Measurements from ENCODE around the gene ERI3.

The ERI3 gene

GRCh38 chr1:44380666-44381177, 25.7 kb upstream of the ERI3 start:
- no peak overlapping the region for H3K4me3 ChIP-seq (ENCODE audit: low read depth in 1 of 2, low read length in 1 of 2)

GRCh38 chr1:44377925-44378784, 23.1 kb upstream of the ERI3 start:
- no peaks in the 10 kb centered on the region for H3K9me3 ChIP-seq
- no peaks in the 10 kb centered on the region for H3K4me1 ChIP-seq (ENCODE audit: control insufficient read depth in 1 of 2, insufficient read depth in 1 of 2, low read depth in 1 of 2, low read length in 1 of 2)
- H3K36me3 ChIP-seq = no peaks in the 10 kb centered on the region
- H3K27ac ChIP-seq = no peak overlapping the region
- TF ChIP-seq CTCF (IDR thresholded peaks at IDR 0.05) = peak; percentile 54
- H3K27me3 ChIP-seq = no peaks in the 10 kb centered on the region
- H3K4me3 ChIP-seq (ENCODE audit: low read depth in 1 of 2, low read length in 1 of 2) = no peak overlapping the region

More at GRCh38 chr1:44380666-44381177, 25.7 kb upstream of the ERI3 start:
- no peaks in the 10 kb centered on the region for H3K4me1 ChIP-seq (ENCODE audit: control insufficient read depth in 1 of 2, insufficient read depth in 1 of 2, low read depth in 1 of 2, low read length in 1 of 2)
- no peak overlapping the region for H3K27ac ChIP-seq
- no peaks in the 10 kb centered on the region for H3K9me3 ChIP-seq
- H3K27me3 ChIP-seq = no peaks in the 10 kb centered on the region
- TF ChIP-seq CTCF (IDR thresholded peaks at IDR 0.05) = no peak
- H3K36me3 ChIP-seq = no peaks in the 10 kb centered on the region

GRCh38 chr1:44375547-44375946, 20.5 kb upstream of the ERI3 start:
- H3K4me1 ChIP-seq (ENCODE audit: control insufficient read depth in 1 of 2, insufficient read depth in 1 of 2, low read depth in 1 of 2, low read length in 1 of 2) = no peaks in the 10 kb centered on the region
- no peaks in the 10 kb centered on the region for H3K36me3 ChIP-seq
- no peaks in the 10 kb centered on the region for H3K9me3 ChIP-seq
- H3K4me3 ChIP-seq (ENCODE audit: low read depth in 1 of 2, low read length in 1 of 2) = no peak overlapping the region
- H3K27ac ChIP-seq = no peak overlapping the region
- H3K27me3 ChIP-seq = no peaks in the 10 kb centered on the region
- no peak for TF ChIP-seq CTCF (IDR thresholded peaks at IDR 0.05)

- no peak overlapping the region for H3K4me3 ChIP-seq (ENCODE audit: low read depth in 1 of 2, low read length in 1 of 2)
- H3K27ac ChIP-seq = no peak overlapping the region
- no peaks in the 10 kb centered on the region for H3K27me3 ChIP-seq
- no peaks in the 10 kb centered on the region for H3K4me1 ChIP-seq (ENCODE audit: control insufficient read depth in 1 of 2, insufficient read depth in 1 of 2, low read depth in 1 of 2, low read length in 1 of 2)
- no peaks in the 10 kb centered on the region for H3K9me3 ChIP-seq
- TF ChIP-seq CTCF (IDR thresholded peaks at IDR 0.05) = no peak
- H3K36me3 ChIP-seq = no peaks in the 10 kb centered on the region
Observed at GRCh38 chr1:44371206-44371605, 16.1 kb upstream of the ERI3 start.

- no peaks in the 10 kb centered on the region for H3K9me3 ChIP-seq
- no peaks in the 10 kb centered on the region for H3K36me3 ChIP-seq
- no peak for TF ChIP-seq CTCF (IDR thresholded peaks at IDR 0.05)
- H3K4me1 ChIP-seq (ENCODE audit: control insufficient read depth in 1 of 2, insufficient read depth in 1 of 2, low read depth in 1 of 2, low read length in 1 of 2) = no peaks in the 10 kb centered on the region
- H3K27me3 ChIP-seq = no peaks in the 10 kb centered on the region
- no peak overlapping the region for H3K27ac ChIP-seq
- no peak overlapping the region for H3K4me3 ChIP-seq (ENCODE audit: low read depth in 1 of 2, low read length in 1 of 2)
Observed at GRCh38 chr1:44368471-44369151, 13.6 kb upstream of the ERI3 start.
